NCI-H2227 treated with DMSO at 0.1 percent for 48 hours (cell line): ENCODE results near the gene E4F1.

ENCODE experiments used
- DNase-seq: peaks from one replicate; lab custom pipeline; 2025; lab: John Stamatoyannopoulos, UW

E4F1 gene

GRCh38 chr16:2207872-2208271, 15.5 kb upstream of the E4F1 start:
- DNase-seq, result no peak

GRCh38 chr16:2208308-2208707, 15.1 kb upstream of the E4F1 start:
- DNase-seq, result no peak

GRCh38 chr16:2208772-2209171, 14.6 kb upstream of the E4F1 start:
- DNase-seq, result no peak

- no peak for DNase-seq
These were observed 14.0 kb upstream of the E4F1 start for GRCh38 chr16:2209258-2210008.

GRCh38 chr16:2210009-2210332, 13.4 kb upstream of the E4F1 start:
- DNase-seq, result no peak

GRCh38 chr16:2210386-2211365, 12.7 kb upstream of the E4F1 start, which contains the start of gene BRICD5:
Gene BRICD5 (minus strand): TSS chr16:2210863. CDS start chr16:2210833, 30 bp downstream.
- no peak for DNase-seq

- no peak for DNase-seq
These were observed 11.5 kb upstream of the E4F1 start for GRCh38 chr16:2211923-2212347.

- DNase-seq, result no peak
These were observed 10.7 kb upstream of the E4F1 start for GRCh38 chr16:2212362-2213324.

- DNase-seq, result no peak
These were observed 9.3 kb upstream of the E4F1 start for GRCh38 chr16:2213817-2214718.

GRCh38 chr16:2214719-2214968, 8.7 kb upstream of the E4F1 start, which contains the start of gene PGP:
Gene PGP (minus strand): TSS chr16:2214840. CDS start chr16:2214777, 63 bp downstream.
- DNase-seq, result no peak

- no peak for DNase-seq
These were observed 7.1 kb upstream of the E4F1 start for GRCh38 chr16:2216330-2216729.

GRCh38 chr16:2223942-2224486, 623 bp downstream of the E4F1 start:
- no peak for DNase-seq

GRCh38 chr16:2226245-2226793, 2.9 kb downstream of the E4F1 start:
- DNase-seq, result no peak

- DNase-seq, result no peak
These were observed 3.5 kb downstream of the E4F1 start for GRCh38 chr16:2226918-2227317.

- DNase-seq, result no peak
These were observed 4.9 kb downstream of the E4F1 start for GRCh38 chr16:2228161-2228824.

- no peak for DNase-seq
These were observed 5.7 kb downstream of the E4F1 start for GRCh38 chr16:2229091-2229490.

- no peak for DNase-seq
These were observed 6.3 kb downstream of the E4F1 start for GRCh38 chr16:2229632-2230250.

- DNase-seq, result no peak
These were observed 7.0 kb downstream of the E4F1 start for GRCh38 chr16:2230376-2230775.
